Naive thymus-derived CD8-positive, alpha-beta T cell (primary cell): ENCODE data around the gene RPS6KB2. TPM values are rescaled to one million over a fixed set of nuclear protein-coding genes. Genes with fewer than 3 reads are reported as not detected.
"Not testable (repeated sequence)": the region's sequence is repeated elsewhere in the genome, so short reads cannot be mapped to it uniquely, and the experiment has no call there.

ENCODE experiments used
- ATAC-seq, 2 donors: fragments of 150-1000 bp; cut with Tn5 transposase in 1 of 2; sonication (Bioruptor Pico), chemical (Tn5 transposase) in 1 of 2; 1 replicate in 1 of 2; 2 replicates in 1 of 2; pipeline ENCODE4 v1.10.0; 2021; ENCODE audit warnings: mild to moderate bottlenecking in 2 of 2, moderate library complexity in 2 of 2
- POLR2A ChIA-PET: fragments of 350-600 bp; sonication (Branson Sonifier 250); formaldehyde crosslinking; loops from one replicate; lab custom pipeline; 2021; ENCODE audit warnings: antibody characterized with exemption; lab: Charles Lee
- DNase-seq, 10 donors: peaks; one replicate each; pipeline versions ENCODE4 v3.0.0 to v3.0.0-alpha.2; 2020 to 2022
- H3K27ac Mint-ChIP-seq, 10 donors: one replicate each; pipeline ENCODE4 v1.8.0; 2020 to 2022; ENCODE audit warnings: mild to moderate bottlenecking in 10 of 10, mixed read lengths in 10 of 10, moderate library complexity in 4 of 10, inconsistent platforms in 1 of 10
- H3K27me3 Mint-ChIP-seq, 5 donors: one replicate each; pipeline ENCODE4 v1.8.0; 2021 to 2022; ENCODE audit warnings: mixed read lengths in 5 of 5
- H3K36me3 Mint-ChIP-seq, 3 donors: one replicate each; pipeline ENCODE4 v1.8.0; 2020 to 2022; ENCODE audit warnings: mixed read lengths in 3 of 3, mild to moderate bottlenecking in 2 of 3, inconsistent platforms in 1 of 3
- H3K4me1 Mint-ChIP-seq, 4 donors: one replicate each; pipeline ENCODE4 v1.8.0; 2021 to 2022; ENCODE audit warnings: mixed read lengths in 4 of 4
- H3K4me3 Mint-ChIP-seq, 10 donors: one replicate each; pipeline ENCODE4 v1.8.0; 2020 to 2022; ENCODE audit warnings: mild to moderate bottlenecking in 10 of 10, mixed read lengths in 10 of 10, moderate library complexity in 6 of 10, inconsistent platforms in 1 of 10
- H3K9me3 Mint-ChIP-seq, 9 donors: one replicate each; pipeline ENCODE4 v1.8.0; 2020 to 2022; ENCODE audit warnings: mixed read lengths in 9 of 9, mild to moderate bottlenecking in 3 of 9, inconsistent platforms in 1 of 9, moderate library complexity in 1 of 9
- polyA plus RNA-seq, 3 donors: library from polyadenylated mRNA; unstranded; fragments of 300-500 nt; fragmentation: Illumina TruSeq; gene quantifications; one replicate each; pipeline ENCODE4 v1.2.3, GENCODE V29; 2021
- total RNA-seq, 8 experiments: library from RNA in 2 of 8; stranded (reverse) in 2 of 8; gene quantifications; one replicate each; pipeline ENCODE4 v1.2.3 and lab custom pipeline; 2021 to 2026

RPS6KB2 gene
- total and polyA plus RNA-seq, 5 experiments from 2014 or later: 41.9 to 82.8 (median 45.9) TPM

- ATAC-seq: peak in 1 of 2 donors; percentile 3
- no peaks in the 10 kb centered on the region for H3K36me3 Mint-ChIP-seq
- peak overlapping the region; percentile 81 to 92 (median 88) for H3K4me3 Mint-ChIP-seq
- peak overlapping the region; percentile 82 to 97 (median 95) for H3K27ac Mint-ChIP-seq
- DNase-seq: no peak
- peaks cover 14 to 55% (median 38%) of the 10 kb centered on the region in 4 donors for H3K4me1 Mint-ChIP-seq
- POLR2A ChIA-PET: interaction anchor here (0.8 to 28.8 kb wide), 16 partner anchors 10 to 114 kb away, joined by 3 to 780 read pairs (median 6); partner anchors contain the start of genes AIP, CABP4, CARNS1 and CDK2AP2
- no peaks in the 10 kb centered on the region for H3K9me3 Mint-ChIP-seq
- H3K27me3 Mint-ChIP-seq: no peaks in the 10 kb centered on the region
Measured at GRCh38 chr11:67465189-67465510, 36.9 kb downstream of the RPS6KB2 start.

- Mint-ChIP-seq H3K27ac (peak overlapping the region; percentile 82 to 97 (median 95)), H3K4me1 (peaks cover 14 to 53% (median 39%) of the 10 kb centered on the region in 4 donors), H3K4me3 (peak overlapping the region; percentile 81 to 92 (median 88))
- peak in 1 of 10 donors; percentile 53 for DNase-seq
- H3K27me3 Mint-ChIP-seq, H3K36me3 Mint-ChIP-seq, H3K9me3 Mint-ChIP-seq, ATAC-seq: not testable (repeated sequence)
- POLR2A ChIA-PET: interaction anchor here (0.8 to 28.8 kb wide), 16 partner anchors 9 to 114 kb away, joined by 3 to 780 read pairs (median 6); partner anchors contain the start of genes AIP, CABP4, CARNS1 and CDK2AP2
Measured at GRCh38 chr11:67465530-67465929, 37.2 kb downstream of the RPS6KB2 start.

GRCh38 chr11:67466367-67466766 lies 38.1 kb downstream of the RPS6KB2 start:
- peak in 1 of 10 donors; percentile 45 for DNase-seq
- peaks cover 13 to 52% (median 39%) of the 10 kb centered on the region in 4 donors for H3K4me1 Mint-ChIP-seq
- POLR2A ChIA-PET: interaction anchor here (1.5 to 28.8 kb wide), 11 partner anchors 19 to 115 kb away, joined by 5 to 780 read pairs (median 65); partner anchors contain the start of genes AIP, CARNS1, CORO1B and GPR152

GRCh38 chr11:67466962-67467771 lies 38.9 kb downstream of the RPS6KB2 start:
- POLR2A ChIA-PET: interaction anchor here (1.5 to 28.8 kb wide), 13 partner anchors 10 to 112 kb away, joined by 4 to 780 read pairs (median 28); partner anchors contain the start of genes AIP, CABP4, CARNS1 and CDK2AP2
- no peaks in the 10 kb centered on the region for H3K27me3 Mint-ChIP-seq
- no peaks in the 10 kb centered on the region for H3K36me3 Mint-ChIP-seq
- H3K4me3 Mint-ChIP-seq: peak overlapping the region; percentile 74 to 93 (median 90)
- H3K27ac Mint-ChIP-seq: peak overlapping the region; percentile 75 to 93 (median 92)
- peaks cover 13 to 49% (median 39%) of the 10 kb centered on the region in 4 donors for H3K4me1 Mint-ChIP-seq
- H3K9me3 Mint-ChIP-seq: no peaks in the 10 kb centered on the region
- ATAC-seq (no peak), DNase-seq (peak in 1 of 10 donors; percentile 38)

More at GRCh38 chr11:67466367-67466766, 38.1 kb downstream of the RPS6KB2 start:
- H3K36me3 Mint-ChIP-seq: no peaks in the 10 kb centered on the region
- H3K4me3 Mint-ChIP-seq: peak overlapping the region in 5 of 10 donors; percentile 7 to 92 (median 53)
- no peaks in the 10 kb centered on the region for H3K27me3 Mint-ChIP-seq
- no peak for ATAC-seq
- H3K9me3 Mint-ChIP-seq: no peaks in the 10 kb centered on the region
- H3K27ac Mint-ChIP-seq: peak overlapping the region in 8 of 10 donors; percentile 51 to 84 (median 74)

GRCh38 chr11:67468056-67468455 lies 39.8 kb downstream of the RPS6KB2 start:
- H3K36me3 Mint-ChIP-seq: no peaks in the 10 kb centered on the region
- H3K9me3 Mint-ChIP-seq: no peaks in the 10 kb centered on the region
- DNase-seq (peak in 1 of 10 donors; percentile 45), ATAC-seq (no peak)
- H3K27me3 Mint-ChIP-seq: no peaks in the 10 kb centered on the region
- peak overlapping the region; percentile 84 to 96 (median 92) for H3K27ac Mint-ChIP-seq
- POLR2A ChIA-PET: interaction anchor here (0.6 to 28.8 kb wide), 25 partner anchors 11 to 1853 kb away, joined by 3 to 780 read pairs (median 8); partner anchors contain the start of genes AIP, CABP4, CARNS1 and CDK2AP2
- peaks cover 13 to 45% (median 39%) of the 10 kb centered on the region in 4 donors for H3K4me1 Mint-ChIP-seq
- H3K4me3 Mint-ChIP-seq: peak overlapping the region; percentile 83 to 93 (median 90)

GRCh38 chr11:67468456-67468758 lies 40.1 kb downstream of the RPS6KB2 start:
- DNase-seq: peak in 1 of 10 donors; percentile 28
- Mint-ChIP-seq H3K9me3 (no peaks in the 10 kb centered on the region), H3K36me3 (no peaks in the 10 kb centered on the region), H3K4me3 (peak overlapping the region; percentile 83 to 93 (median 90)), H3K27ac (peak overlapping the region; percentile 84 to 96 (median 92)), H3K4me1 (peaks cover 13 to 42% (median 39%) of the 10 kb centered on the region in 4 donors), H3K27me3 (no peaks in the 10 kb centered on the region)
- ATAC-seq: no peak
- POLR2A ChIA-PET: interaction anchor here (0.6 to 28.8 kb wide), 25 partner anchors 11 to 1854 kb away, joined by 3 to 780 read pairs (median 8); partner anchors contain the start of genes AIP, CABP4, CARNS1 and CDK2AP2

GRCh38 chr11:67468759-67469507 lies 40.6 kb downstream of the RPS6KB2 start, which contains the start of gene TMEM134:
Gene TMEM134, minus strand, starts transcription at chr11:67469251. Its CDS starts 59 bp downstream, at chr11:67469192.
- H3K36me3 Mint-ChIP-seq: no peaks in the 10 kb centered on the region
- peak within 1 kb of the TSS; percentile 83 to 93 (median 90) for H3K4me3 Mint-ChIP-seq
- DNase-seq (peak; percentile 85 to 96 (median 88)), ATAC-seq (peak; percentile 74 to 79)
- peaks cover 13 to 42% (median 38%) of the 10 kb centered on the region in 4 donors for H3K4me1 Mint-ChIP-seq
- peak within 1 kb of the TSS; percentile 84 to 96 (median 92) for H3K27ac Mint-ChIP-seq
- no peaks in the 10 kb centered on the region for H3K27me3 Mint-ChIP-seq
- POLR2A ChIA-PET: interaction anchor here (0.6 to 28.8 kb wide), 27 partner anchors 10 to 1854 kb away, joined by 3 to 780 read pairs (median 6); partner anchors contain the start of genes AIP, CABP4, CARNS1 and CDK2AP2
- H3K9me3 Mint-ChIP-seq: no peaks in the 10 kb centered on the region

GRCh38 chr11:67469508-67469811 lies 41.2 kb downstream of the RPS6KB2 start:
- H3K4me3 Mint-ChIP-seq: peak overlapping the region; percentile 72 to 92 (median 77)
- H3K9me3 Mint-ChIP-seq: no peaks in the 10 kb centered on the region
- peak overlapping the region in 9 of 10 donors; percentile 70 to 94 (median 92) for H3K27ac Mint-ChIP-seq
- H3K27me3 Mint-ChIP-seq: no peaks in the 10 kb centered on the region
- ATAC-seq: no peak
- DNase-seq: no peak
- POLR2A ChIA-PET: interaction anchor here (0.9 to 28.8 kb wide), 16 partner anchors 10 to 230 kb away, joined by 3 to 780 read pairs (median 20); partner anchors contain the start of genes AIP, CABP4, CARNS1 and CDK2AP2
- H3K36me3 Mint-ChIP-seq: no peaks in the 10 kb centered on the region
- peaks cover 13 to 37% (median 33%) of the 10 kb centered on the region in 4 donors for H3K4me1 Mint-ChIP-seq

- POLR2A ChIA-PET: interaction anchor here (0.7 to 28.8 kb wide), 9 partner anchors 9 to 70 kb away, joined by 3 to 780 read pairs (median 42); partner anchors contain the start of genes AIP, CABP4, CARNS1 and PPP1CA
- peak overlapping the region in 6 of 10 donors; percentile 23 to 92 (median 76) for H3K4me3 Mint-ChIP-seq
Measured at GRCh38 chr11:67470337-67471002, 42.2 kb downstream of the RPS6KB2 start.

GRCh38 chr11:67472882-67473281 lies 44.6 kb downstream of the RPS6KB2 start:
- H3K4me1 Mint-ChIP-seq: peaks cover 2 to 15% (median 11%) of the 10 kb centered on the region in 4 donors
- H3K4me3 Mint-ChIP-seq: no peak overlapping the region
- no peak for ATAC-seq
- H3K27me3 Mint-ChIP-seq: no peaks in the 10 kb centered on the region
- no peaks in the 10 kb centered on the region for H3K36me3 Mint-ChIP-seq
- POLR2A ChIA-PET: interaction anchor here (1.9 to 10.6 kb wide), 3 partner anchors 10 to 72 kb away, joined by 5 to 235 read pairs (median 13); partner anchors contain the start of genes AIP, CARNS1 and PPP1CA
- peak overlapping the region in 2 of 10 donors; percentile 27 to 43 for H3K27ac Mint-ChIP-seq
- no peak for DNase-seq
- H3K9me3 Mint-ChIP-seq: no peaks in the 10 kb centered on the region

More at GRCh38 chr11:67470337-67471002, 42.2 kb downstream of the RPS6KB2 start:
- Mint-ChIP-seq H3K27me3 (no peaks in the 10 kb centered on the region), H3K36me3 (no peaks in the 10 kb centered on the region), H3K9me3 (no peaks in the 10 kb centered on the region), H3K27ac (peak overlapping the region in 6 of 10 donors; percentile 11 to 93 (median 84)), H3K4me1 (peaks cover 10 to 32% (median 25%) of the 10 kb centered on the region in 4 donors)
- ATAC-seq: no peak
- DNase-seq: peak in 1 of 10 donors; percentile 14

GRCh38 chr11:67476692-67477091 lies 48.4 kb downstream of the RPS6KB2 start:
- H3K27me3 Mint-ChIP-seq, H3K4me3 Mint-ChIP-seq, H3K27ac Mint-ChIP-seq, H3K9me3 Mint-ChIP-seq, H3K36me3 Mint-ChIP-seq, ATAC-seq, H3K4me1 Mint-ChIP-seq, DNase-seq: not testable (repeated sequence)
- POLR2A ChIA-PET: interaction anchor here (0.8 to 10.6 kb wide), 3 partner anchors 41 to 75 kb away, joined by 3 to 235 read pairs (median 3); partner anchors contain the start of genes CARNS1 and PPP1CA
